ENCODE results near the gene IMPA2. TPM values are rescaled to one million over a fixed set of nuclear protein-coding genes. Genes with fewer than 3 reads are reported as not detected.
"Not testable (repeated sequence)": the region's sequence is repeated elsewhere in the genome, so short reads cannot be mapped to it uniquely, and the experiment has no call there.

The IMPA2 gene
- total RNA-seq, 4 donors from 2014 or later = 28.5 to 61.7 (median 31.6) TPM

DNA sequence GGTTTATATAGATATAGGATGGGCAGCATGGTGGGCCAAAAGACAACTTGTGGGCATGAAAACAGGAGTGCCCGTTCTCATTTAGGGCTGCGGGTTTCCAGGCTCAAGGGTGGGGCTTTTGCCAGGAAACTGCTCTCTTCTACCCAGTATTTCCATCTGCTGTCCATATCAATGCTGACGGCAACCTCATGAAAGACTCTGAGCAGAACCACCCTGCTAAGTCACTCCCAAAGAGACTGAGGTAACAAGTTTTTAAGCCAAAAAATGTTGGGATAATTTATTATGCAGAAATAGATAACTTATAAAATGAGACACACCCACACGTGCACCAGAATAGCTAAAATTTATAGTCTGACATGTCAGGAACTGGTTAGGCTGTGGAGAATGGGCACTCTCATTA is 37.1 kb upstream of the IMPA2 start:
- intact Hi-C loops (cut with DNase I; ENCODE audit: low total_unique reads) = no loop called here
- Histone ChIP-seq H3K4me3 (no peak overlapping the region), H3K36me3 (no peaks in the 10 kb centered on the region), H3K27ac (no peak overlapping the region), H3K4me1 (no peaks in the 10 kb centered on the region), H3K27me3 (no peaks in the 10 kb centered on the region), H3K9me3 (no peaks in the 10 kb centered on the region)
- TF ChIP-seq, protein P1, sequence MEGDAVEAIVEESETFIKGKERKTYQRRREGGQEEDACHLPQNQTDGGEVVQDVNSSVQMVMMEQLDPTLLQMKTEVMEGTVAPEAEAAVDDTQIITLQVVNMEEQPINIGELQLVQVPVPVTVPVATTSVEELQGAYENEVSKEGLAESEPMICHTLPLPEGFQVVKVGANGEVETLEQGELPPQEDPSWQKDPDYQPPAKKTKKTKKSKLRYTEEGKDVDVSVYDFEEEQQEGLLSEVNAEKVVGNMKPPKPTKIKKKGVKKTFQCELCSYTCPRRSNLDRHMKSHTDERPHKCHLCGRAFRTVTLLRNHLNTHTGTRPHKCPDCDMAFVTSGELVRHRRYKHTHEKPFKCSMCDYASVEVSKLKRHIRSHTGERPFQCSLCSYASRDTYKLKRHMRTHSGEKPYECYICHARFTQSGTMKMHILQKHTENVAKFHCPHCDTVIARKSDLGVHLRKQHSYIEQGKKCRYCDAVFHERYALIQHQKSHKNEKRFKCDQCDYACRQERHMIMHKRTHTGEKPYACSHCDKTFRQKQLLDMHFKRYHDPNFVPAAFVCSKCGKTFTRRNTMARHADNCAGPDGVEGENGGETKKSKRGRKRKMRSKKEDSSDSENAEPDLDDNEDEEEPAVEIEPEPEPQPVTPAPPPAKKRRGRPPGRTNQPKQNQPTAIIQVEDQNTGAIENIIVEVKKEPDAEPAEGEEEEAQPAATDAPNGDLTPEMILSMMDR (IDR thresholded peaks at IDR 0.05) = no peak
- no peak for TF ChIP-seq POLR2A (IDR thresholded peaks at IDR 0.05)
- no peak for DNase-seq

DNA sequence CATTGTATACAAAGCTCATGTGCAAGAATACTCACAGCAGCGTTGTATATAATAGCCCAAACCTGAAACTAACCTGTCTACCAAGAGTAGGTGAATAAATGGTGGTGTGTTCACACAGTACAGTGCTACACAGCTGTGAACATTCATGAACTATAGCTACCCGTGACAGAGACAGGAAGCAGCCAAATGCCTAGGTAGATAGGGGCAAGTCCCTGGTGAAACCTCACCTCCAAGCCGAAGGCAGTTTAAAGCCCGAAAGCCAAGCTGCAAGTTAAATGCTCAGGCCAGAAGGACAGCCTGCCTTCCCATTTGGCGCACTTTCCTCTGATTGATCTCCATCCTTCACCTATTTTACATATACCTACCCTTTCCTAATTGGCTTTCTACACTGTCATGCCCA is 36.5 kb upstream of the IMPA2 start:
- intact Hi-C loops (cut with DNase I; ENCODE audit: low total_unique reads) = no loop called here
- Histone ChIP-seq H3K36me3 (no peaks in the 10 kb centered on the region), H3K9me3 (no peaks in the 10 kb centered on the region), H3K4me1 (no peaks in the 10 kb centered on the region), H3K27ac (no peak overlapping the region), H3K27me3 (no peaks in the 10 kb centered on the region), H3K4me3 (no peak overlapping the region)
- TF ChIP-seq, protein P1 (IDR thresholded peaks at IDR 0.05) = no peak
- no peak for TF ChIP-seq POLR2A (IDR thresholded peaks at IDR 0.05)
- DNase-seq = no peak

DNA sequence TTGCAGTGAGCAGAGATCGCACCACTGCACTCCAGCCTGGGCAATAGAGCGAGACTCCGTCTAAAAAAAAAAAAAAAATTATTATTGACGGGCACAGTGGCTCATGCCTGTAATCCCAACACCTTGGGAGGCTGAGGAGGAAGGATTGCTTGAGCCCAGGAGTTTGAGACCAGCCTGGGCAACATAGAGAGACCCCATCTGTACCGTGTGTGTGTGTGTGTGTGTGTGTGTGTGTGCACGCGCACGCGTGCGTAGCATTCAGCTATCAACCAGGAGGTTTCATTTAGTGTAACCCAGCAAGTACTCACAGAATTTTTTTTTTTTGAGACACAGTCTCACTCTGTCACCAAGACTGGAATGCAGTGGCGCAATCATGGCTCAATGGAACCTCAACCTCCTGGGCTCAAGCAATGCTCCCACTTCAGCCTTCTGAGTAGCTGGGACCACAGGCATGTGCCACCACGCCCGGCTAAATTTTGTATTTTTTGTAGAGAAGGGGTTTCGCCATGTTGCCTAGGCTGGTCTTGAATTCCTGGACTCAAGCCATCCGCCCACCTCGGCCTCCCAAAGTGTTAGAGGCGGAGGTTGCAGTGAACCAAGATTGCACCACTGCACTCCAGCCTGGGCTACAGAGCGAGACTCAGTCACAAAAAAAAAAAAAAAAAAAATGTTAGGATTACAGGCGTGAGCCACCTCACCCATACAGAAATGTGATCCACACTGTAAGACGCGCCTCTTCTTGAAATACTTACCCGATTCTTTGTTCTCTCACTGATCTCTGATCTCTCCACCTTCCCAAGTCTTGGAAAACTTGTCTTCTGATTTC is 35.3 kb upstream of the IMPA2 start:
- H3K36me3 ChIP-seq, H3K9me3 ChIP-seq, H3K4me1 ChIP-seq, H3K4me3 ChIP-seq, H3K27me3 ChIP-seq: not testable (repeated sequence)
- intact Hi-C loops (cut with DNase I; ENCODE audit: low total_unique reads) = loop anchor here (2.0 kb wide), 1 partner anchor 35 kb away; the partner anchor contains the start of gene IMPA2
- peak in 1 of 2 donors; percentile 32 for DNase-seq
- H3K27ac ChIP-seq = peak overlapping the region; percentile 92 to 96

DNA sequence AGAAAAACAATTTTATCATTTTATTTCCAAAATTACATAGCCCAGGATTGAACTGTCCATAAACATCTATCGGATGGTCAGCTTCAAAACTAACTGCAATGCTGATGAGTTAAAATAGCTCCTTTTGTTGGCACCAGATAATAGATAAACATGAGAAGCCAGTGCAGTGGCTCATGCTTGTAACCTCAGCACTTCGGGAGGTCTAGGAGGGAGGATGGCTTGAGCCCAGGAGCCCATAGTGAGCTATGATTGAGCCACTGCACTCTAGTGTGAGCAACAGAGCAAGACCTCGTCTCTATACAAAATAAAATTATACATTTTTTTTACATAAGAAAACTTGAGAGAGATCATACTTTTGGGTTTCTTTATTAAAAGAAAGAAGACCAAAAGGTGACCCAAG is 34.6 kb upstream of the IMPA2 start:
- no peaks in the 10 kb centered on the region for H3K4me1 ChIP-seq
- no peak for TF ChIP-seq POLR2A (IDR thresholded peaks at IDR 0.05)
- TF ChIP-seq, protein P1 (IDR thresholded peaks at IDR 0.05) = no peak
- no peaks in the 10 kb centered on the region for H3K27me3 ChIP-seq
- peak overlapping the region; percentile 44 to 54 for H3K4me3 ChIP-seq
- intact Hi-C loops (cut with DNase I; ENCODE audit: low total_unique reads) = loop anchor here (2.0 kb wide), 1 partner anchor 34 kb away; the partner anchor contains the start of gene IMPA2
- DNase-seq = peak; percentile 29 to 44
- peak overlapping the region; percentile 92 to 96 for H3K27ac ChIP-seq
- H3K9me3 ChIP-seq = no peaks in the 10 kb centered on the region
- no peaks in the 10 kb centered on the region for H3K36me3 ChIP-seq

DNA sequence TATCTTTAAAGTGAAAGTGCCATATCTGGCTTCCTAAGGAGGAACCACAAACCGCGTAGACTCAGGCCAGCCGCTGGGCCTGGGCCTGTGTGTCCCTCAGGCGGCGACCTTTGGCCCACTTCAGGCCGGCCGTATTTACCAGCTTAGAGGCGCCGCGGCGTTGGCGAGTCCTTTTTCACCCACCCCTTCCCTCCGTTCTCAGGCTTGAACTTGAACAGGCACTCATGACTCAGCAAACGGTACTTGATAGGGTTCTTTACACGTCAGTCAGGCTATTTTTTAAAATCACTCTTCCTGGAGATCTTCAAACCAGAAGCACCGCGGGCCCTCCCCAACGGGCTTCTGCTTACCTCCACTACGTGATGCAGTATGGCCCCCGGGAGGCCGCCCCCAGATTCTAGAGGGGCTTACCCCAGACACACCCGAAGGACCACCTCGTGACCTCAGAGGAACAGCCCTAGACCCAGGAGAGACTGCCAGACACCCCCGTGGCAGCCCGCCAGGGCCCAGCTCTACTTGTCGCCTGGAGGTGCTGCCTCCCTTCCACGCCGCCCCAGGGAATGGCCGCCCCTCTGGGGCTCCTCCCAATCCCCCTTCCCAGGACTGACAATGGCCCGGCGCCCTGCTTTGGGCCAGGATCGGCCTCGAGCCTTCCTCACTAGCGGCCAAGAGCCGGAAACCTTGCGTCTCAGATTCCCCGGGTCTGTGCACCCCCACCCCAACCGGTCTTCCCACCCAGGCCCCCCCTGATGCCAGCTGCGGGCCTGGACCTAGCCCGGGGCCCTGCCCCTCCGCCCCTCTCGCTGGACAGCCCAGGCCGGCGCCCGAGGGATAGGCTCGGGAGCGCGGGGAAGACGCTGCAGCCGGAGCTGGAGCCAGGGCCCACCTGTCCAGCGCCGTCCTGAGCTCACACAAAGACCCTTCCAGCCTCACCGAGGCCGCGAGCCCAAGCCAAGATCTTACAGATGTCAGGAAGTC is 33.8 kb upstream of the IMPA2 start:
- peak; percentile 91 to 96 for DNase-seq
- Histone ChIP-seq H3K4me3 (peak overlapping the region; percentile 44 to 54), H3K9me3 (no peaks in the 10 kb centered on the region), H3K27me3 (no peaks in the 10 kb centered on the region), H3K4me1 (no peaks in the 10 kb centered on the region), H3K27ac (peak overlapping the region; percentile 92 to 96), H3K36me3 (no peaks in the 10 kb centered on the region)
- intact Hi-C loops (cut with DNase I; ENCODE audit: low total_unique reads) = loop anchor here (2.0 kb wide), 1 partner anchor 33 kb away; the partner anchor contains the start of gene IMPA2
- peak; percentile 71 to 74 for TF ChIP-seq POLR2A (IDR thresholded peaks at IDR 0.05)
- TF ChIP-seq, protein P1 (IDR thresholded peaks at IDR 0.05) = peak in 1 of 4 experiments; percentile 16

Data from uterus (tissue), 4 donors.